GM18858 (cell line): Measurements from ENCODE around the gene DAGLA.
"Not testable (repeated sequence)": the region's sequence is repeated elsewhere in the genome, so short reads cannot be mapped to it uniquely, and the experiment has no call there.

Experiments used
- ATAC-seq: cut with Tn5 transposase; IDR thresholded peaks from one replicate; pipeline ENCODE4 v1.9.1; 2021; ENCODE audit not compliant: unreplicated experiment

The DAGLA gene, protein sequence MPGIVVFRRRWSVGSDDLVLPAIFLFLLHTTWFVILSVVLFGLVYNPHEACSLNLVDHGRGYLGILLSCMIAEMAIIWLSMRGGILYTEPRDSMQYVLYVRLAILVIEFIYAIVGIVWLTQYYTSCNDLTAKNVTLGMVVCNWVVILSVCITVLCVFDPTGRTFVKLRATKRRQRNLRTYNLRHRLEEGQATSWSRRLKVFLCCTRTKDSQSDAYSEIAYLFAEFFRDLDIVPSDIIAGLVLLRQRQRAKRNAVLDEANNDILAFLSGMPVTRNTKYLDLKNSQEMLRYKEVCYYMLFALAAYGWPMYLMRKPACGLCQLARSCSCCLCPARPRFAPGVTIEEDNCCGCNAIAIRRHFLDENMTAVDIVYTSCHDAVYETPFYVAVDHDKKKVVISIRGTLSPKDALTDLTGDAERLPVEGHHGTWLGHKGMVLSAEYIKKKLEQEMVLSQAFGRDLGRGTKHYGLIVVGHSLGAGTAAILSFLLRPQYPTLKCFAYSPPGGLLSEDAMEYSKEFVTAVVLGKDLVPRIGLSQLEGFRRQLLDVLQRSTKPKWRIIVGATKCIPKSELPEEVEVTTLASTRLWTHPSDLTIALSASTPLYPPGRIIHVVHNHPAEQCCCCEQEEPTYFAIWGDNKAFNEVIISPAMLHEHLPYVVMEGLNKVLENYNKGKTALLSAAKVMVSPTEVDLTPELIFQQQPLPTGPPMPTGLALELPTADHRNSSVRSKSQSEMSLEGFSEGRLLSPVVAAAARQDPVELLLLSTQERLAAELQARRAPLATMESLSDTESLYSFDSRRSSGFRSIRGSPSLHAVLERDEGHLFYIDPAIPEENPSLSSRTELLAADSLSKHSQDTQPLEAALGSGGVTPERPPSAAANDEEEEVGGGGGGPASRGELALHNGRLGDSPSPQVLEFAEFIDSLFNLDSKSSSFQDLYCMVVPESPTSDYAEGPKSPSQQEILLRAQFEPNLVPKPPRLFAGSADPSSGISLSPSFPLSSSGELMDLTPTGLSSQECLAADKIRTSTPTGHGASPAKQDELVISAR

DNA sequence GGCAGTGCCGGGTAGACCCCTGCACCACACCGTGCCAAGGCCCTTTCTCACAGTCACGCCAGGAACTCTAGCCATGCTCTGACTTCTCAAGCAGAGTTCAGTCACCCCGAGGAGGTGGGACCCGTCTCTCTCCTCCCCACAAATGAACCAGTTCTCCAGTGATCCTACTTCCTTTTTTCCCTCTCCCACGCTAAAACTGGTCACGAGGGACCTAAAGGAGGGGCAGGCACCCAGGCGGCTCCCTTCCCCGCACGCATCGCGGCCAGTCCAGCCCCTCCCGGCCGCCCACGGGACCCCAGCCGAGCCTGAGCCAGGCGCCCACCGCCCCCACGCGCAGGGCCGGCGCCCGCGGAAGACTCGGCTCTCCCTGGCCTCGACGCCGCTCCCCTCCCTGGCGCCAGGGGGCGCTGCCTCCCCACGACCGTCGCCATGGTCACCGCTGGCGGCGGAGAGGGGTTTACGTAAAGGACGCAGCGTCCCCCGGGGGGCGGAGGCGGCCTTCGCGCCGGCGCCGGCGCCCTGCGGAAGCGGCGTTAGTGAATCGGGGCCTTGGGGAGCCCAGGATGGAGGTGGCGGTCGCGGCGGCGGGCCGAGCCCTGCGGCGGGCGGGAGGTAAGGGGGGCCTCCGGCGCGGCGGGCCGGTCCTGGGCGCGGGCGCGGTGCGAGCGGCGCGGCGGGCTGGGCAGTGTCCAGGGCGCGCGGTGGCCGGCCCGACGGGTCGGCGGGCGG, at the start of gene DAGLA:
Gene DAGLA (plus strand): TSS at position 499 of the 729 bp plus-strand sequence. CDS start 39,765 bp downstream, outside the sequence.
- peak; percentile 60 for ATAC-seq

- ATAC-seq: no peak
These were observed 48.1 kb upstream of the DAGLA start for GRCh38 chr11:61632096-61632495.

DNA sequence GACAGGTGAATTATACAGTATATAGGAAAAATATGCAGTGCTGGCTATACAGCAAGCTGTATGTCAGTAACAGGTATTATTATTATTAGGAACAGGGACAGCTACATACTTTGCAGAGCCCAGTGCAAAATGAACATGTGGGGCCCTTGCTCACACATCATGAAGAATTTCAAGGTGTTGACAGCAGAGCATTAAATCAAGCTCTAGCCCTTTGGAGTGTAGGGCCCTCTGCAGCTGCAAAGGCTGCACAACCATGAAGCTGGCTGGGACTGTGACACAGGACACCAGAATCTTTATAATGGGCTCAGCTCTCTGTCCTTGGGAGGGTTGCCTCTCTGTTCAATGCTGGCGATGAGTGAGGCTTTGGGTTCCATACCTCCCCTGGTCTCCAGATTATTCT, 44.9 kb upstream of the DAGLA start:
- ATAC-seq: no peak

DNA sequence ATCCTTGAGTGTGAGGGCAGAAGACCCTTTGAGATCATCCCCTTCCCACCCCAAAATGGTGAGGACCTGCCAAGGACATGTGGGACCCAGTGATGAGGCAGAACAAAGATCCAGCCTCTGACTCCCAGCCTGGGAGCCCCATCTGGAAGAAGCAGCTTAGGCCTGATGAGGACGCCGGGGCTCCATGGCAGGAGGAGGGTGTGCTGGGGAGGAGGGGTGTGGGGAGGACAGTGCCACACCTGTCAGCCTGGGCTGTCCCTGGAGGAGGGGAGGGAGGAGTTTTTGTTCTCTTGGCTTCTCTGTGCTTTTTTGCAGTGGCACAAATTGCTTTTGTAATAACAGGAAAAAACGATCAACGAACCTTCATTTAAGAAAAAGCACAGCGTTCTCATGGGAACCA, 44.4 kb upstream of the DAGLA start:
- ATAC-seq: no peak

- no peak for ATAC-seq
These were observed 43.5 kb upstream of the DAGLA start for GRCh38 chr11:61636676-61637075.

GRCh38 chr11:61637277-61637676, 42.9 kb upstream of the DAGLA start:
- no peak for ATAC-seq

- ATAC-seq: no peak
These were observed 40.3 kb upstream of the DAGLA start for GRCh38 chr11:61639816-61640443.

DNA sequence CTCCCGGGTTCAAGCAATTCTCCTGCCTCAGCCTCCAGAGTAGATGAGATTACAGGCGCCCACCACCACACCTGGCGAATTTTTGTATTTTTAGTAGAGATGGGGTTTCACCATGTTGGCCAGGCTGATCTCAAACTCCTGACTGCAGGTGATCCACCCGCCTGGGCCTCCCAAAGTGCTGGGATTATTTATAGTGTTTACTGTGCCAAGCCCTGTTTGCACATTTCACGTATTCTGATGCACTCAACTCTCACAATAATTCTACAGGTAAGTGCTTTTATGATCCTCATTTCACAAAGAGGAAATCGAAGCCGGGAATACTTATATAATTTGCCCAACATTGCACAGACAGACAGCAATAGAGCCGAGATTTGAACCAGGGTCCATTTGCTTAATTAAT, 38.0 kb upstream of the DAGLA start:
- no peak for ATAC-seq

DNA sequence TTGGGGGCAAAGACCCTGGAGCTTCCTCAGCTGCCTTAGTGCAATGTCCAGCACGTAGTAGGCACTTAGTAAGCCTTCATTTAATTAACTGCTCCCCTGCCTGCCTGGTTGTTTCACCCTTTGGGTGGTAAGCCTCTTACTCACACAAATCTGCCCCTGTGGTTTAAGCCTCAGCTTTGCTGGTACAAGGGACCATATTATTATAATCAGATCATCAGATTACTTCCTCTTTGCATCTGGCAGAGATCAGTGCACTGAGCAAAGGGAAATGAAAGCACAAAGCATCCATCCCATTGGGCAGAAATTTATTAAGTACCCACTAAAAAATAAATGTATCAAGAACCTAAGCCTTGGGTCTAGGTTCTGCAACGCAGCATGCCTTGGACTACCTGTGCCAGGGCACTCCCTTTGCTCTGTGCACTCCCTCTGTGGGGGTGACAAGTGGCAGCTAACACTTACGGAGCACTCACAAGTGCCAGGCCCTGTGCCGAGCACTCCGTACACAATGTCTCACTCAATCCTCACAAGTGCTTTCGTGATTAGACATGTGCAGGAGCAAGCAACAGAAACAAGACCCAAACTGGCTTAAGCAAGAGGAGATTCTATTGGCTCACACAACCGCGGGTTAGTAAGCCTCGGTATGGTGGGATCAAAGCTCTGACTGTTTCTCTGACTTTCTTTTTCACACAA, 34.9 kb upstream of the DAGLA start:
- no peak for ATAC-seq

DNA sequence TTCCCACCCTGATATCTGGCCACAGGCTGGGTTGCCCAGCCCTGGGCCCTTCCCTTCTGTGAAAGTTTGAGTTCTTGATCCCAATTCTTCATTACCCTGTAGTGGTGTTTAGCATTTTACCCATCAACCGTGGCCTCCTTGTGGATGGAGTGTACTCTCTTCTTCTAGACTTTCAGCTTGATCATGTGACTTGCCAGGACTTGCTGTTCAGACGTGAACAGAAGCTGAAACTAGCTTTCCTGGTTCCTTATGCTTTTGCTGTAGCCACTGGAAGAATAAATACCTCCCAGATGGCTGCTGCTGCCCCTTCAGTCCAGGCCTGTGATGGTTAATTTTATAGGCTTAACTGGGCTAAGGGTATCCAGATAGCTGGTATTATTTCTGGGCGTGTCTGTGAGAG, 32.7 kb upstream of the DAGLA start:
- ATAC-seq: no peak

GRCh38 chr11:61650781-61651571, 29.2 kb upstream of the DAGLA start:
- no peak for ATAC-seq

- ATAC-seq: no peak
These were observed 28.1 kb upstream of the DAGLA start for GRCh38 chr11:61652135-61652534.

DNA sequence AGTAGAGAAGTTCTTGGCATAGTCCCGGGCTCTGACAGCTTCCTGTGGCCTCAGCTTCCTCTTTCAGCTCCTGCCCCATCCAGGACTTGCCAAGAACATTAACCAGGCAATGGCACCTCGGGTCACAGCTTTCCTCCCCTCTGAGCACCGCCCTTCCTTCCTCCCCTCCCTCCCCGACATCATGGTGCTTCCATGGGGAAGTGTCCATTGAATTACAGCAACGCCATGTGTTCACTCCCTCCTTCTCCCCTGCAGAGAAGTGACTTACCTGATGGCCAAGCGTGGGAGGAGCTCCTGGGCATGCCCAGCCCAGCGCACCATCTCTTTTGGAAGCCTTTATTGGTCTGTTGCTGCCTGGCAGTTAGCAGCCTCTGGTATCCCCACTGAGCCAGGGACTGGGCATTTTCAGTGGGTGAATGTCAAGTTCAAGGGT, 25.8 kb upstream of the DAGLA start:
- no peak for ATAC-seq

DNA sequence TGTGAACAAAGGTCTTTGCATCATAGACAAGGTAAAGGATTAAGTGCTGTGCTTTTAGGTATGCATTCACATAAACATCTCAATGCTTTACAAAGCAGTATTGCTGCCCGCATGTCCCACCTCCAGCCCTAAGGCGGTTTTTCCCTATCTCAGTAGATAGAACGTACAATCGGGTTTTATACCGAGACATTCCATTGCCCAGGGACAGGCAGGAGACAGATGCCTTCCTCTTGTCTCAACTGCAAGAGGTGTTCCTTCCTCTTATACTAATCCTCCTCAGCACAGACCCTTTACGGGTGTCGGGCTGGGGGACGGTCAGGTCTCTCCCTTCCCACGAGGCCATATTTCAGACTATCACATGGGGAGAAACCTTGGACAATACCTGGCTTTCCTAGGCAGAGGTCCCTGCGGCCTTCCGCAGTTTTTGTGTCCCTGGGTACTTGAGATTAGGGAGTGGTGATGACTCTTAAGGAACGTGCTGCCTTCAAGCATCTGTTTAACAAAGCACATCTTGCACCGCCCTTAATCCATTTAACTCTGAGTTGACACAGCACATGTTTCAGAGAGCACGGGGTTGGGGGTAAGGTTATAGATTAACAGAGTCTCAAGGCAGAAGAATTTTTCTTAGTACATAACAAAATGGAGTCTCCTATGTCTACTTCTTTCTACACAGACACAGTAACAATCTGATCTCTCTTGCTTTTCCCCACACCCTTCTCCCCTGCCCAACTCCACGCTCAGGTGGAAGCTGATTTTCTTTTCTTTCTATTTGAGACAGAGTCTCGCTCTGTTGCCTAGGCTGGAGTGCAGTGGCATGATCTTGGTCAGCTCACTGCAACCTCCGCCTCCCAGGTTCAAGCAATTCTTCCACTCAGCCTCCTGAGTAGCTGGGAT, 24.7 kb upstream of the DAGLA start:
- ATAC-seq: not testable (repeated sequence)

GRCh38 chr11:61656347-61657077, 23.7 kb upstream of the DAGLA start:
- no peak for ATAC-seq

DNA sequence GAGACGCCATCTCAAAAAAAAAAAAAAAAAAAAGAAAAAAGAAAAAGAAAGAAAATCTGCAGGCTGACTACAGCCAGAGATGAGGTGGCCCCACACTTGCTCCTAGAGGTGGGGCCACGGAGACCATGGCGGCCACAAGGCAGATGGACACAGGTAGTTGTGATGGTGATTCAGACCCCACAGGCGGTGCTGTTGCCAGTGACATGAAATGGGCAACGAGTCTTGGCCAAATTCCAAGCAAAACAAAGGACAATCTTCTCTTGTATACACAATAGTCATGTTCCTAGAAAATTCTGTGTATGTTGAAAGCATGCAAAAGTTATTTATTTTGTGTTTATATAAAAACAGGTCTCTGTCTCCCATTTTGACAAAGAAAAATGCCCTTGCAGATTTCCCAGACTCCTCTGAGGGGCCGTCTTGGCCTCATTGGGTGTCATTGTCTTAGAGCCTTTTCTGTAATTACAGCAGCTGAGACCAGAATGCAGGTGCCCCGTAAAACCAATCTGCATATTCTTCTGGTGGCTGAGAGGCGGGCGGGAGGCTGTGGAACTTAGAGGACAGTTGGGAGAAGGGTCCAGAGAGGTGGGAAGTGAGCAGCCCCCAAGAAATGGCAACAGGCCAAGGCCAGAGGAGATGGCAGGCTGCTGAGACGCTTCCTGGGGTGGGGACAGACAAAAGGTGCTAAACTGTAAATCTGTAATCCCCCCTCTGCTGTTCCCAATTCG, 22.5 kb upstream of the DAGLA start:
- no peak for ATAC-seq
